ENCODE measurements around the gene DOCK8. TPM values are rescaled to one million over a fixed set of nuclear protein-coding genes. Genes with fewer than 3 reads are reported as not detected.

DOCK8 gene
- total and polyA plus RNA-seq, 10 of the 15 experiments (the other 5 are each of a cell fraction or from before 2014, with no cell fraction given), result 35.4 to 100 (median 44.7) TPM

GRCh38 chr9:505741-506059, 291.0 kb downstream of the DOCK8 start:
- no peak overlapping the region for H3K27ac ChIP-seq (ENCODE audit: control insufficient read depth, insufficient read depth)
- TF ChIP-seq TCF12 (IDR thresholded peaks at IDR 0.05; ENCODE audit: low read depth, low read length), result no peak
- TF ChIP-seq POLR2A (IDR thresholded peaks at IDR 0.05; ENCODE audit: low read depth, low read length), result no peak
- no peak for TF ChIP-seq BCL3 (IDR thresholded peaks at IDR 0.05; ENCODE audit: borderline replicate concordance, insufficient read depth, low read depth, low read length, poor library complexity, severe bottlenecking)
- TF ChIP-seq IKZF2 (IDR thresholded peaks at IDR 0.05), result no peak
- TF ChIP-seq RAD51 (IDR thresholded peaks at IDR 0.05), result no peak
- no peak for TF ChIP-seq SMAD1 (IDR thresholded peaks at IDR 0.05; ENCODE audit: low read depth, partially characterized antibody)
- TF ChIP-seq SP1 (IDR thresholded peaks at IDR 0.05; ENCODE audit: low read depth, low read length), result no peak
- TF ChIP-seq WRNIP1 (IDR thresholded peaks at IDR 0.05; ENCODE audit: borderline replicate concordance, low read depth, low read length), result no peak
- TF ChIP-seq NRF1 (conservative IDR thresholded peaks at IDR 0.05; ENCODE audit: low read depth, low read length), result no peak
- TF ChIP-seq ZNF592 (IDR thresholded peaks at IDR 0.05), result no peak
- TF ChIP-seq IRF5 (IDR thresholded peaks at IDR 0.05; ENCODE audit: borderline replicate concordance), result no peak
- no peak for TF ChIP-seq CBX5 (IDR thresholded peaks at IDR 0.05; ENCODE audit: low read depth)
- TF ChIP-seq REST (IDR thresholded peaks at IDR 0.05; ENCODE audit: low read depth, low read length), result no peak
- no peak for TF ChIP-seq YY1 (IDR thresholded peaks at IDR 0.05; ENCODE audit: low read depth, low read length)
- no peak for TF ChIP-seq CBFB (IDR thresholded peaks at IDR 0.05; ENCODE audit: low read depth)
- no peak for TF ChIP-seq NR2C1 (IDR thresholded peaks at IDR 0.05)

More at GRCh38 chr9:505741-506059, 291.0 kb downstream of the DOCK8 start:
- Histone ChIP-seq H3K4me2 (ENCODE audit: control insufficient read depth, insufficient read depth) (no peak overlapping the region), H3K79me2 (ENCODE audit: control insufficient read depth, insufficient read depth, low read length) (no peaks in the 10 kb centered on the region), H3K4me1 (ENCODE audit: control insufficient read depth, insufficient read depth, low read length) (peaks cover 6% of the 10 kb centered on the region), H3K4me3 (no peak overlapping the region), H3K9me3 (replicated peaks; ENCODE audit: control insufficient read depth, insufficient read depth, low read length) (no peaks in the 10 kb centered on the region), H3K36me3 (ENCODE audit: control insufficient read depth in 2 of 2, insufficient read depth in 2 of 2, low read length in 1 of 2) (no peaks in the 10 kb centered on the region), H3K9ac (ENCODE audit: control insufficient read depth, insufficient read depth, low read length) (no peak overlapping the region), H2AFZ (ENCODE audit: control insufficient read depth, low read depth, low read length) (no peak overlapping the region), H3K27me3 (replicated peaks in 1 of 2; ENCODE audit: control insufficient read depth in 2 of 2, insufficient read depth in 2 of 2, low read length in 1 of 2) (peaks cover 2 to 14% of the 10 kb centered on the region in 2 experiments), H4K20me1 (ENCODE audit: control insufficient read depth, insufficient read depth) (no peaks in the 10 kb centered on the region)
- ATAC-seq, result no peak
- SMC1A ChIA-PET (ENCODE audit: uncharacterized antibody, unreplicated experiment), result no interaction called here
- DNase-seq (ENCODE audit: low read depth, low spot score), result no peak
- POLR2A ChIA-PET, result no interaction called here
- RAD21 ChIA-PET (ENCODE audit: unreplicated experiment), result no interaction called here
- in situ Hi-C loops (cut with MboI) (loop anchor here (10.0 kb wide), 1 partner anchor 59 kb away; no protein-coding TSS in a partner anchor), intact Hi-C loops (cut with micrococcal nuclease; ENCODE audit: unreplicated experiment) (no loop called here)
- CTCF ChIA-PET, result no interaction called here
- FAIRE-seq, result no peak
- BruUV-seq (replicated peaks), result no TSS peak
- WGBS (ENCODE audit: insufficient coverage, insufficient replicate concordance, low lambda C conversion rate, missing lambda C conversion rate), result 18% methylated on average over 5 of the region's 5 CpGs

Data from GM12878 (cell line).